GM19324 (cell line): ENCODE measurements around the gene AWAT2.
"Not testable (repeated sequence)": the region's sequence is repeated elsewhere in the genome, so short reads cannot be mapped to it uniquely, and the experiment has no call there.

Experiments used
- ATAC-seq: cut with Tn5 transposase; IDR thresholded peaks from one replicate; pipeline ENCODE4 v1.9.1; 2021; ENCODE audit warnings: mild to moderate bottlenecking, moderate library complexity; ENCODE audit not compliant: unreplicated experiment, low FRiP score

AWAT2 gene

DNA sequence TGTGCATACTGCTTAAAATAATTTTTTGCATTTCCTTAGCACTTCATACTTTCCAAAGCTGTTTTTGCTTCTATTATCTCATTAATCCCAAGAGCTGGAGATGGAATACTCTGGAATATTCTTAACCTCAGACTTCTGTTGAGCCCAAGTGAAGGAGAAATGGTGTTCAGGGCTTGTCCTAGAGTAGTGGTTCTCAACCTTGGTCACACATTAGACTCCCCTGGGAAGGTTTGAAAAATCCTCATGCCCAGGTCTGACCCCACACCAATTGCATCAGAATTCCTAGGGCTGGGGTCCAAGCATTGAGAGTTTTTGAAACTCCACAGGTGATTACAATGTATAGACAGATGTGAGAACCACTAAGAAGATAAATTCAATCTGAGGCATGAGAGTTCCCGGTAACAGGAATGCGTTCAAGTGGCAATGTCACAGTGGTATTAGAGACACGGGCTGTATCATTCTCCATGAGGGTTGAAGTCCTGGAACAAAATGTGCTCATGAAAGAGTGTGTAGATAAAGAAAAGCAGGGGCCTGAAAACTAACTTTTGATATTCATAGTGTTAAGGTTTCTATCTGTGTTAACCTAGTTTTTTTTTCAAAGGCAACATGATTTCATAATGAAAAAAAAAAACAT, 47.9 kb downstream of the AWAT2 start:
- ATAC-seq: no peak

- no peak for ATAC-seq
These were observed 48.5 kb downstream of the AWAT2 start for GRCh38 chrX:70001269-70001668.

DNA sequence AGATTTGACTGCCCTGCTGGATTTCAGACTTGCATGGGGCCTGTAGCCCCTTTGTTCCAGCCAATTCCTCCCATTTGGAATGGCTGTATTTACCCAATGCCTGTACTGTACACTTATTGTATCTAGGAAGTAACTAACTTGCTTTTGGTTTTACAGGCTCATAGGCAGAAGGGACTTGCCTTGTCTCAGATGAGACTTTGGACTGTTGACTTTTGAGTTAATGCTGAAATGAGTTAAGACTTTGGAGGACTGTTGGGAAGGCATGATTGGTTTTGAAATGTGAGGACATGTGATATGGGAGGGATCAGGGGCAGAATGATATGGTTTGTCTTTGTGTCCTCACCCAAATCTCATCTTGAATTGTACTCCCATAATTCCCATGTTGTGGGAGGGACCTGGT, 51.4 kb downstream of the AWAT2 start:
- not testable (repeated sequence) for ATAC-seq

GRCh38 chrX:69996113-69996468, 53.6 kb downstream of the AWAT2 start:
- ATAC-seq: no peak

DNA sequence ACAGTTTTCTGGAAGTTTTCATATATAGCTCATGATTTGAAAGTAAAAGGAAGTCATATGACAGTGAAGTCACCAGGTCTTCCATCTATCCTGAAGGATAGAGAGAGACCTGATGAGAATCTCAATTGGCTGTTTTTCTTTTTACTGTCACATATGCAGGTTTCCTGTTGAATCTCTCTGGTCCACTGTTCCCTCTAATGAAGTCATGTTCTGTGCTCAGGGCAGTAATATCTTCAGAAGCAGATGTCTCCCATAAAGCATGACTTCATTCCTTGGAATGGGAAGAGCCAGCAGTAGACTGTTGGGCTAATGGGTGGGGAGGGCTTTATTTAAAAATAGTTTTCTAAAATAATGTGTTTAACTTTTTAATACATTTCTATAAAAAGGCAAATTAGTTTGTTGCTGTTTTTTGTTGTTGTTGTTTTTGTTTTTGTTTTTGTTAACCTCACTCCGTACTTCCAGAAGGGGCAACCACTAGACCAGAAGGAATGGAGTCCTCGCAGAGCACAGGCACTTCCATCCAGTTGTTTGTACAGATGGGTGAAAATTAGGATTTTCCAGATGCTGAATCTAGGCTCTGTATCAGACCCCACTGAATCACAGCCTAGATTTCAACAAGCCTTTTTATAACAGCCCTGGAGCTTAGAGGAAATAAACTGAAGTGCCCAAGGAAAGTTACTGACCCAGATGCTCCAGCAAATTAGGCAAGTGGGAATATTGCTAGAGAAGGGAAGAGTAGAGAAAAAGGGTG, 54.2 kb downstream of the AWAT2 start:
- no peak for ATAC-seq

DNA sequence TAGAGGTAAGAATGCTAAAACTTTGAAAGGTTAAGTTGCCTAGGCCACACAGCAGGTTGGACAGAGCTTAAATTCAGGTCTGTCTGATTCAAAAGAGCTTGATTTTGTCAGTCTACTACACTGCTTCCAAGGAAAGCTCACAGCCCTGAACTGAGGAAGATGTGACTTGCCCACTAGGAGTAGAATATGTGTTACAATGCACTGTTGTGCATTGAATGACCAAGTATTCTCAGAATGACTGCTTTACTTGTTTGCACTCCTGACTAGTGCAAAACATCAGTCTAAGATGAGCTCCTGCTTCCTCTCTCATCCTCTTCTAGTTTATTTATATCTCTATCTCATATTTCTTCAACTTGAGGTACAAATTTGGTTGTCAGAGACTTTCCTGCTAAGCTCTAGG, 56.2 kb downstream of the AWAT2 start:
- ATAC-seq: no peak

- ATAC-seq: no peak
These were observed 58.1 kb downstream of the AWAT2 start for GRCh38 chrX:69991685-69992084.
